HepG2 (cell line): Measurements from ENCODE around the gene ZNF226. TPM values are rescaled to one million over a fixed set of nuclear protein-coding genes. Genes with fewer than 3 reads are reported as not detected.

Experiments used
- ATF1 ChIP-seq: IDR thresholded peaks from 2 replicates; pipeline ENCODE4 v1.6.1; 2016; ENCODE audit warnings: mild to moderate bottlenecking, control low read depth
- CCAR2 ChIP-seq: fragments of 200-400 bp; formaldehyde crosslinking; optimal IDR thresholded peaks from 2 replicates; pipeline ENCODE3; 2018; ENCODE audit warnings: low read depth, mild to moderate bottlenecking, low read length, moderate library complexity
- CEBPG ChIP-seq: IDR thresholded peaks from 2 replicates; pipeline ENCODE4 v1.6.1; 2016
- FOXA3 ChIP-seq: IDR thresholded peaks from 2 replicates; pipeline ENCODE4 v1.6.1; 2016; ENCODE audit warnings: missing genetic modification reagents, missing compliant biosample characterization
- FOXP4 ChIP-seq: sonication (generic); formaldehyde crosslinking; IDR thresholded peaks from 2 replicates; pipeline ENCODE4 v1.4.0; 2020; ENCODE audit warnings: missing genetic modification reagents
- GABPA ChIP-seq, 2 experiments: IDR thresholded peaks; 2 replicates each; pipeline ENCODE4 v1.6.1; 2011 to 2016; ENCODE audit warnings: low read depth in 2 of 2, low read length in 1 of 2, missing biosample characterization in 1 of 2, missing genetic modification characterization in 1 of 2
- HMG20B ChIP-seq: conservative IDR thresholded peaks from 2 replicates; pipeline ENCODE4 v1.6.1; 2016; ENCODE audit warnings: missing genetic modification reagents, missing compliant biosample characterization
- NFRKB ChIP-seq: fragments of 450-650 bp; IDR thresholded peaks from 2 replicates; pipeline ENCODE4 v1.6.1; 2017
- RARG ChIP-seq: sonication (generic); formaldehyde crosslinking; IDR thresholded peaks from 2 replicates; pipeline ENCODE4 v1.4.0; 2020; ENCODE audit warnings: low read depth, mild to moderate bottlenecking, missing genetic modification reagents
- YY1 ChIP-seq: IDR thresholded peaks from 2 replicates; pipeline ENCODE4 v1.6.1; 2011; ENCODE audit warnings: low read length, low read depth, moderate library complexity, mild to moderate bottlenecking; ENCODE audit not compliant: insufficient read depth, insufficient replicate concordance
- ZFAT ChIP-seq: sonication (generic); formaldehyde crosslinking; conservative IDR thresholded peaks from 2 replicates; pipeline ENCODE4 v1.8.1; 2023; ENCODE audit warnings: missing genetic modification reagents, inconsistent platforms
- ZNF263 ChIP-seq: sonication (generic); formaldehyde crosslinking; IDR thresholded peaks from 2 replicates; pipeline ENCODE4 v1.4.0; 2020; ENCODE audit warnings: missing genetic modification reagents
- ZNF329 ChIP-seq: sonication (generic); formaldehyde crosslinking; IDR thresholded peaks from 2 replicates; pipeline ENCODE4 v1.9.0; 2021; ENCODE audit warnings: low read depth, mild to moderate bottlenecking, missing genetic modification reagents
- ZNF691 ChIP-seq: sonication (generic); formaldehyde crosslinking; IDR thresholded peaks from 2 replicates; pipeline ENCODE4 v1.4.0; 2020; ENCODE audit warnings: missing genetic modification reagents, low read depth, mild to moderate bottlenecking, borderline replicate concordance
- ZNF709 ChIP-seq: sonication (generic); formaldehyde crosslinking; IDR thresholded peaks from 2 replicates; pipeline ENCODE4 v1.5.0; 2020; ENCODE audit warnings: mild to moderate bottlenecking, missing genetic modification reagents
- ZNF749 ChIP-seq: sonication (generic); formaldehyde crosslinking; IDR thresholded peaks from 2 replicates; pipeline ENCODE4 v1.8.0; 2022; ENCODE audit warnings: mild to moderate bottlenecking, missing genetic modification reagents, moderate library complexity, borderline replicate concordance
- polyA plus RNA-seq, 8 experiments: library from polyadenylated mRNA; depleted of rRNA in 3 of 8; stranded (reverse) in 7 of 8; unstranded in 1 of 8; fragments of >200 nt; fragmentation: Illumina TruSeq in 4 of 8; extraction: Trizol in 4 of 8; gene quantifications; 2 replicates each; pipeline versions ENCODE4 v1.2.1 to v1.2.3, GENCODE V29; 2011 to 2016; ENCODE audit warnings: low read depth in 4 of 8, missing spikeins in 1 of 8, mixed read lengths in 1 of 8; ENCODE audit not compliant: insufficient read depth in 1 of 8
- total RNA-seq, 5 experiments: library from RNA; depleted of rRNA; stranded (reverse); fragments of >200 nt; fragmentation: Illumina TruSeq; extraction: Trizol; gene quantifications; 2 replicates each; pipeline ENCODE4 v1.2.3, GENCODE V29; 2016; ENCODE audit warnings: low read depth in 1 of 5
- TF ChIP-seq, protein P1 (sequence below): IDR thresholded peaks from 2 replicates; pipeline ENCODE4 v1.6.1; 2016; ENCODE audit warnings: low read depth
- TF ChIP-seq, protein P2 (sequence below): IDR thresholded peaks from 2 replicates; pipeline ENCODE4 v1.6.1; 2012; ENCODE audit warnings: low read length, improper control_type of control experiment
- TF ChIP-seq, protein P3 (sequence below): sonication (generic); formaldehyde crosslinking; IDR thresholded peaks from 2 replicates; pipeline ENCODE4 v1.4.0; 2020; ENCODE audit warnings: missing genetic modification reagents

Gene ZNF226
- total and polyA plus RNA-seq, 2 of the 13 experiments (the other 11 are each of a cell fraction or from before 2014, with no cell fraction given), result 8.3 to 16.0 TPM

DNA sequence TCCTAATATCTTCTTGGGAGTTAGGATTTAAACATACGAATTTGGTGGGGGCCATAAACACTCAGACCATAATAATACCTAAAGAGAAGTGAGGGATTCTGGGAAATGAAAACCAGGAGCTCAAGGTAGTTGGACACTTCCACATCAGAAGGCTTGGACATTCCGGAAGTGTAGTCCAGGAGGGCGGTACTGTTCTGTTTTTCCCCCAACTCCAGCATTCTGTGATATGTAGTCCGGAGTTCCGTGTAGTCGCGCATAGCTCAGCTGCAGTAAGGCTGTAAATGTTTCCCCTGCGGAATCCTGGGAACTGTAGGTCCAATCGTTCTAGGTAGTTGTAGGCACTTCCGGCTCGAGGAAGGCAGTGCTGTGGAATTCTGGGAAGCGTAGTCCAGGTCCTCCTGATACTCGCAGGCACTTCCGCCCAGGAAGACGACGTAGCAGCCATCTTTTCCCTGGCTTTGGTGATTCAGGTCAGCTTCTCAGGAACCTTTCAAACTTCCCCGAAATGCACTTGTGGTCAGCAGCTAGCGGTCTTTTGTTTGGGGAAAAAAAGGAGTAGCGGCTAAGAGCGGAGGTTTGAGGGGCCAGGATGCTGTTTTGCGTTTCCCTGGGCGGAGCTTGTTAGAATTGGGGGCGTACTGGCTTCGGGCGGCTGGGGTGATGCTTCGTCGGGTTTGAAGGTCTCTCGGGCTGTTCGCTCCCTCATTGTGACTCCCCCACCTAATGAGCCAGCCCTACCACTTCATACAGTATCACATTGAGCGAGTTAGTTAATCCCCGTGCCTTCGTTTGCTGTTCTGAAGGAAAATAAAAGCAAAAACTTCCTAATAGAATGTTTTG, at the start of gene ZNF226 (continued):
- TF ChIP-seq GABPA (IDR thresholded peaks at IDR 0.05; ENCODE audit: low read depth, low read length), result peak; percentile 90
- peak; percentile 99 for TF ChIP-seq GABPA (CRISPR knock-in tag; IDR thresholded peaks at IDR 0.05; ENCODE audit: low read depth)
- TF ChIP-seq, protein P1, sequence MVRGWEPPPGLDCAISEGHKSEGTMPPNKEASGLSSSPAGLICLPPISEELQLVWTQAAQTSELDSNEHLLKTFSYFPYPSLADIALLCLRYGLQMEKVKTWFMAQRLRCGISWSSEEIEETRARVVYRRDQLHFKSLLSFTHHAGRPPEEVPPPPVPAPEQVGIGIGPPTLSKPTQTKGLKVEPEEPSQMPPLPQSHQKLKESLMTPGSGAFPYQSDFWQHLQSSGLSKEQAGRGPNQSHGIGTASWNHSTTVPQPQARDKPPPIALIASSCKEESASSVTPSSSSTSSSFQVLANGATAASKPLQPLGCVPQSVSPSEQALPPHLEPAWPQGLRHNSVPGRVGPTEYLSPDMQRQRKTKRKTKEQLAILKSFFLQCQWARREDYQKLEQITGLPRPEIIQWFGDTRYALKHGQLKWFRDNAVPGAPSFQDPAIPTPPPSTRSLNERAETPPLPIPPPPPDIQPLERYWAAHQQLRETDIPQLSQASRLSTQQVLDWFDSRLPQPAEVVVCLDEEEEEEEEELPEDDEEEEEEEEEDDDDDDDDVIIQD, result peak; percentile 43; the same call in 1 of the 2 replicates
- peak; percentile 92 for TF ChIP-seq YY1
- TF ChIP-seq HMG20B, result no peak
- TF ChIP-seq ATF1 (CRISPR knock-in tag), result peak; percentile 89
- TF ChIP-seq FOXA3 (CRISPR knock-in tag), result peak; percentile 49
- TF ChIP-seq ZFAT (CRISPR knock-in tag), result no peak
- TF ChIP-seq ZNF691 (CRISPR knock-in tag), result no peak
- TF ChIP-seq, protein P2, sequence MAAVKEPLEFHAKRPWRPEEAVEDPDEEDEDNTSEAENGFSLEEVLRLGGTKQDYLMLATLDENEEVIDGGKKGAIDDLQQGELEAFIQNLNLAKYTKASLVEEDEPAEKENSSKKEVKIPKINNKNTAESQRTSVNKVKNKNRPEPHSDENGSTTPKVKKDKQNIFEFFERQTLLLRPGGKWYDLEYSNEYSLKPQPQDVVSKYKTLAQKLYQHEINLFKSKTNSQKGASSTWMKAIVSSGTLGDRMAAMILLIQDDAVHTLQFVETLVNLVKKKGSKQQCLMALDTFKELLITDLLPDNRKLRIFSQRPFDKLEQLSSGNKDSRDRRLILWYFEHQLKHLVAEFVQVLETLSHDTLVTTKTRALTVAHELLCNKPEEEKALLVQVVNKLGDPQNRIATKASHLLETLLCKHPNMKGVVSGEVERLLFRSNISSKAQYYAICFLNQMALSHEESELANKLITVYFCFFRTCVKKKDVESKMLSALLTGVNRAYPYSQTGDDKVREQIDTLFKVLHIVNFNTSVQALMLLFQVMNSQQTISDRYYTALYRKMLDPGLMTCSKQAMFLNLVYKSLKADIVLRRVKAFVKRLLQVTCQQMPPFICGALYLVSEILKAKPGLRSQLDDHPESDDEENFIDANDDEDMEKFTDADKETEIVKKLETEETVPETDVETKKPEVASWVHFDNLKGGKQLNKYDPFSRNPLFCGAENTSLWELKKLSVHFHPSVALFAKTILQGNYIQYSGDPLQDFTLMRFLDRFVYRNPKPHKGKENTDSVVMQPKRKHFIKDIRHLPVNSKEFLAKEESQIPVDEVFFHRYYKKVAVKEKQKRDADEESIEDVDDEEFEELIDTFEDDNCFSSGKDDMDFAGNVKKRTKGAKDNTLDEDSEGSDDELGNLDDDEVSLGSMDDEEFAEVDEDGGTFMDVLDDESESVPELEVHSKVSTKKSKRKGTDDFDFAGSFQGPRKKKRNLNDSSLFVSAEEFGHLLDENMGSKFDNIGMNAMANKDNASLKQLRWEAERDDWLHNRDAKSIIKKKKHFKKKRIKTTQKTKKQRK, result no peak
- 0 out of 2 replicates have a peak, but pooled peaks have one; percentile 17 for TF ChIP-seq CEBPG
- TF ChIP-seq NFRKB, result no peak
- TF ChIP-seq ZNF709 (CRISPR knock-in tag), result 0 out of 2 replicates have a peak, but pooled peaks have one; percentile 46
- no peak for TF ChIP-seq ZNF329
- TF ChIP-seq ZNF749 (CRISPR knock-in tag), result no peak
- TF ChIP-seq, protein P3, sequence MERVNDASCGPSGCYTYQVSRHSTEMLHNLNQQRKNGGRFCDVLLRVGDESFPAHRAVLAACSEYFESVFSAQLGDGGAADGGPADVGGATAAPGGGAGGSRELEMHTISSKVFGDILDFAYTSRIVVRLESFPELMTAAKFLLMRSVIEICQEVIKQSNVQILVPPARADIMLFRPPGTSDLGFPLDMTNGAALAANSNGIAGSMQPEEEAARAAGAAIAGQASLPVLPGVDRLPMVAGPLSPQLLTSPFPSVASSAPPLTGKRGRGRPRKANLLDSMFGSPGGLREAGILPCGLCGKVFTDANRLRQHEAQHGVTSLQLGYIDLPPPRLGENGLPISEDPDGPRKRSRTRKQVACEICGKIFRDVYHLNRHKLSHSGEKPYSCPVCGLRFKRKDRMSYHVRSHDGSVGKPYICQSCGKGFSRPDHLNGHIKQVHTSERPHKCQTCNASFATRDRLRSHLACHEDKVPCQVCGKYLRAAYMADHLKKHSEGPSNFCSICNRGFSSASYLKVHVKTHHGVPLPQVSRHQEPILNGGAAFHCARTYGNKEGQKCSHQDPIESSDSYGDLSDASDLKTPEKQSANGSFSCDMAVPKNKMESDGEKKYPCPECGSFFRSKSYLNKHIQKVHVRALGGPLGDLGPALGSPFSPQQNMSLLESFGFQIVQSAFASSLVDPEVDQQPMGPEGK (CRISPR knock-in tag), result peak; percentile 53; the same call in 1 of the 2 replicates
- peak; percentile 60 for TF ChIP-seq FOXP4 (CRISPR knock-in tag)
- no peak for TF ChIP-seq ZNF263
- TF ChIP-seq RARG (CRISPR knock-in tag), result peak; percentile 76; the same call in 1 of the 2 replicates
- no peak for TF ChIP-seq CCAR2
